NOMO-1 treated with DMSO at 0.1 percent for 48 hours (cell line): ENCODE results near the gene TRAK2.
"Not testable (repeated sequence)": the region's sequence is repeated elsewhere in the genome, so short reads cannot be mapped to it uniquely, and the experiment has no call there.

Experiments used
- DNase-seq: peaks from one replicate; lab custom pipeline; 2025; ENCODE audit not compliant: unreplicated experiment; lab: John Stamatoyannopoulos, UW

Gene TRAK2

GRCh38 chr2:201419057-201419635, 32.1 kb downstream of the TRAK2 start:
- DNase-seq: no peak

- no peak for DNase-seq
Observed at GRCh38 chr2:201415149-201415548, 36.1 kb downstream of the TRAK2 start.

- DNase-seq: no peak
Observed at GRCh38 chr2:201414099-201415023, 36.9 kb downstream of the TRAK2 start.

GRCh38 chr2:201413552-201413951, 37.7 kb downstream of the TRAK2 start:
- DNase-seq: no peak

GRCh38 chr2:201413143-201413542, 38.1 kb downstream of the TRAK2 start:
- no peak for DNase-seq

- no peak for DNase-seq
Observed at GRCh38 chr2:201411421-201411820, 39.8 kb downstream of the TRAK2 start.

- DNase-seq: no peak
Observed at GRCh38 chr2:201408931-201409330, 42.3 kb downstream of the TRAK2 start.

- no peak for DNase-seq
Observed at GRCh38 chr2:201407265-201407664, 44.0 kb downstream of the TRAK2 start.

- DNase-seq: peak; percentile 15
Observed at GRCh38 chr2:201406077-201406662, 45.1 kb downstream of the TRAK2 start.

- no peak for DNase-seq
Observed at GRCh38 chr2:201404699-201405280, 46.5 kb downstream of the TRAK2 start.

GRCh38 chr2:201403880-201404279, 47.4 kb downstream of the TRAK2 start:
- DNase-seq: no peak

- DNase-seq: no peak
Observed at GRCh38 chr2:201402651-201403562, 48.4 kb downstream of the TRAK2 start.

GRCh38 chr2:201401815-201402214, 49.4 kb downstream of the TRAK2 start:
- DNase-seq: no peak

GRCh38 chr2:201396595-201396994, 54.7 kb downstream of the TRAK2 start:
- no peak for DNase-seq

GRCh38 chr2:201383136-201383535, 68.1 kb downstream of the TRAK2 start:
- DNase-seq: no peak

GRCh38 chr2:201378496-201379397, 72.5 kb downstream of the TRAK2 start:
- DNase-seq: no peak

GRCh38 chr2:201377218-201377617, 74.0 kb downstream of the TRAK2 start:
- DNase-seq: no peak

- no peak for DNase-seq
Observed at GRCh38 chr2:201369775-201370174, 81.5 kb downstream of the TRAK2 start.

- not testable (repeated sequence) for DNase-seq
Observed at GRCh38 chr2:201369318-201369717, 81.9 kb downstream of the TRAK2 start.

GRCh38 chr2:201366146-201366545, 85.1 kb downstream of the TRAK2 start:
- no peak for DNase-seq
